PFSK-1 (cell line): ENCODE data around the gene PLAC9.

Experiments used
- FOXP2 ChIP-seq: optimal IDR thresholded peaks from 2 replicates; pipeline ENCODE3; 2011; ENCODE audit warnings: borderline replicate concordance, control low read depth, inconsistent platforms; ENCODE audit not compliant: insufficient read depth; ENCODE audit errors: extremely low read length, extremely low read depth
- POLR2AphosphoS5 ChIP-seq: IDR thresholded peaks from 2 replicates; pipeline ENCODE4 v1.6.1; 2012; ENCODE audit warnings: low read depth, mild to moderate bottlenecking, control low read depth, low read length, moderate library complexity
- REST ChIP-seq, 2 experiments: IDR thresholded peaks; 2 replicates each; pipeline versions ENCODE4 v1.6.1 to v1.8.0; 2011 to 2012; ENCODE audit warnings: low read depth in 2 of 2, low read length in 2 of 2, control low read depth in 1 of 2, inconsistent platforms in 1 of 2, mild to moderate bottlenecking in 1 of 2, moderate library complexity in 1 of 2; ENCODE audit not compliant: insufficient read depth in 1 of 2
- SIN3A ChIP-seq: IDR thresholded peaks from 2 replicates; pipeline ENCODE4 v1.6.1; 2012; ENCODE audit warnings: mild to moderate bottlenecking, low read length, moderate library complexity, borderline replicate concordance; ENCODE audit not compliant: insufficient read depth
- TAF1 ChIP-seq: IDR thresholded peaks from 2 replicates; pipeline ENCODE4 v1.6.1; 2012; ENCODE audit warnings: low read length, control low read depth, borderline replicate concordance; ENCODE audit not compliant: insufficient read depth

PLAC9 gene

DNA sequence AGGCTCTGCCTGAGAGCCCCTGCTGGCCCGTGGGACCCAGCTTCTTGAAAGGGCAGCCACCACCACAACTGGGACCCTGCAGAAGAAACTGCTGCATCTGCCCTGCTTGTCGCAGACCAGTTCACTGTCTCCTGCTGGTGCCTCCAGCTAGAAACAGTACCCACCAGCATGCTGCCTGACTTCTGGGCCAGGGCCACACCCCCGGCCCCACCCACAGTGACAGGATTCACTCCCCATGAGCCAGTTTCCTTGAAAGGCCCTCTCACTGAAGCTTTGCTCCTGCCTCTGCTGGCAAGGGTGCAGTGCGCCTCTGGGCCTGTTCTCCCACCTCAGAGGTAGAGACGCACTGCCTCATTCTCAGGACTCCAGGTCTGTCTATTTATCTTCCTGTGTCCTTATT lies 40.4 kb downstream of the PLAC9 start:
- TF ChIP-seq REST (IDR thresholded peaks at IDR 0.05; ENCODE audit: insufficient read depth in 1 of 2, low read depth in 2 of 2, low read length in 2 of 2) (no peak), SIN3A (no peak)

- no peak for TF ChIP-seq SIN3A
- no peak for TF ChIP-seq FOXP2
Observed at GRCh38 chr10:80173466-80173865, 40.9 kb downstream of the PLAC9 start.

GRCh38 chr10:80174641-80175395 lies 42.3 kb downstream of the PLAC9 start:
- TF ChIP-seq FOXP2 (no peak), REST (IDR thresholded peaks at IDR 0.05; ENCODE audit: insufficient read depth in 1 of 2, low read depth in 2 of 2, low read length in 2 of 2) (no peak), POLR2AphosphoS5 (no peak), SIN3A (no peak), TAF1 (no peak)

- TF ChIP-seq POLR2AphosphoS5 (no peak), SIN3A (no peak), FOXP2 (no peak)
Observed at GRCh38 chr10:80176526-80176925, 44.0 kb downstream of the PLAC9 start.

- no peak for TF ChIP-seq SIN3A
- TF ChIP-seq POLR2AphosphoS5, result no peak
- no peak for TF ChIP-seq TAF1
- no peak for TF ChIP-seq FOXP2
- no peak for TF ChIP-seq REST (IDR thresholded peaks at IDR 0.05; ENCODE audit: insufficient read depth in 1 of 2, low read depth in 2 of 2, low read length in 2 of 2)
Observed at GRCh38 chr10:80177781-80178636, 45.5 kb downstream of the PLAC9 start.

GRCh38 chr10:80182986-80183385 lies 50.5 kb downstream of the PLAC9 start:
- no peak for TF ChIP-seq FOXP2
- no peak for TF ChIP-seq REST (IDR thresholded peaks at IDR 0.05; ENCODE audit: insufficient read depth in 1 of 2, low read depth in 2 of 2, low read length in 2 of 2)
- TF ChIP-seq TAF1, result no peak
- no peak for TF ChIP-seq SIN3A
- TF ChIP-seq POLR2AphosphoS5, result no peak
